Mucosa of descending colon (tissue), 3 donors: ENCODE results near the gene DNAH12. TPM values are rescaled to one million over a fixed set of nuclear protein-coding genes. Genes with fewer than 3 reads are reported as not detected.
A peak's percentile ranks its signal among the peaks of the same experiment; 100 is the strongest.

Experiments used
- ATAC-seq: fragments of 200-7000 bp; cut with Tn5 transposase; one replicate; pipeline ENCODE4 v1.9.1; 2020; ENCODE audit warnings: mild to moderate bottlenecking, moderate library complexity
- DNase-seq, 3 donors: peaks; one replicate each; pipeline ENCODE4 v3.0.0-alpha.2; 2020
- H3K36me3 ChIP-seq: fragments of 200-600 bp; one replicate; pipeline ENCODE4 v1.8.0; 2021; ENCODE audit warnings: low read depth, mild to moderate bottlenecking
- H3K4me1 ChIP-seq: fragments of 200-600 bp; one replicate; pipeline ENCODE4 v1.8.0; 2021; ENCODE audit warnings: low read depth, mild to moderate bottlenecking
- H3K4me3 ChIP-seq: fragments of 200-600 bp; one replicate; pipeline ENCODE4 v1.8.0; 2021; ENCODE audit warnings: mild to moderate bottlenecking
- H3K9me3 ChIP-seq: fragments of 200-600 bp; one replicate; pipeline ENCODE4 v1.8.0; 2021; ENCODE audit warnings: mild to moderate bottlenecking
- CTCF ChIP-seq: fragments of 200-600 bp; IDR thresholded peaks from one replicate; pipeline ENCODE4 v1.8.0; 2022; ENCODE audit warnings: antibody characterized with exemption, mild to moderate bottlenecking
- intact Hi-C, 2 donors: fragments of 100-400 bp; cut with DNase I in 1 of 2; cut with micrococcal nuclease in 1 of 2; formaldehyde crosslinking; loops; one replicate each; pipeline versions ENCODE4 v1.11.0 to v1.11.1; 2022; cut with DNase I, micrococcal nuclease
- total RNA-seq, 3 donors: library from RNA; stranded (reverse); fragmentation: NEBNext Ultra II Directional in 2 of 3; extraction: Animal tissue kit (Norgen Biotek cat#: 25700) in 2 of 3; gene quantifications; one replicate each; pipeline versions ENCODE4 v1.2.1 to v1.2.4, GENCODE V29; 2021 to 2023
- donor health status: DM: no; HTN: no; CAD: no; lungs with moderate emphysema.
- donor health status: DM: no; HTN: no; CAD: no.
- donor health status: DM: no; HTN: yes; CAD: no.

Gene DNAH12
- total RNA-seq, 3 donors from 2014 or later: 0.07 to 0.26 (median 0.16) TPM

GRCh38 chr3:57397175-57398026 lies 146.7 kb downstream of the DNAH12 start:
- peak; percentile 81 for TF ChIP-seq CTCF
- DNase-seq (peak in 2 of 3 donors; percentile 61 to 64), ATAC-seq (peak; percentile 97)
- H3K36me3 ChIP-seq: no peaks in the 10 kb centered on the region
- H3K4me3 ChIP-seq: no peak overlapping the region
- no peaks in the 10 kb centered on the region for H3K9me3 ChIP-seq
- H3K4me1 ChIP-seq: no peaks in the 10 kb centered on the region
- intact Hi-C loops: no loop called here

GRCh38 chr3:57393977-57394376 lies 150.2 kb downstream of the DNAH12 start:
- ATAC-seq (no peak), DNase-seq (no peak)
- H3K4me3 ChIP-seq: no peak overlapping the region
- no peaks in the 10 kb centered on the region for H3K36me3 ChIP-seq
- no peaks in the 10 kb centered on the region for H3K4me1 ChIP-seq
- intact Hi-C loops: no loop called here
- no peaks in the 10 kb centered on the region for H3K9me3 ChIP-seq
- no peak for TF ChIP-seq CTCF

GRCh38 chr3:57391767-57392166 lies 152.4 kb downstream of the DNAH12 start:
- no peak for DNase-seq
- ATAC-seq: no peak
- Histone ChIP-seq H3K4me3 (no peak overlapping the region), H3K9me3 (no peaks in the 10 kb centered on the region), H3K4me1 (no peaks in the 10 kb centered on the region), H3K36me3 (no peaks in the 10 kb centered on the region)
- intact Hi-C loops: no loop called here
- TF ChIP-seq CTCF: no peak

GRCh38 chr3:57389271-57389670 lies 154.9 kb downstream of the DNAH12 start:
- no peak for TF ChIP-seq CTCF
- H3K4me1 ChIP-seq: no peaks in the 10 kb centered on the region
- intact Hi-C loops: no loop called here
- no peak overlapping the region for H3K4me3 ChIP-seq
- ATAC-seq: no peak
- no peaks in the 10 kb centered on the region for H3K9me3 ChIP-seq
- no peaks in the 10 kb centered on the region for H3K36me3 ChIP-seq
- no peak for DNase-seq

GRCh38 chr3:57386307-57386706 lies 157.8 kb downstream of the DNAH12 start:
- Histone ChIP-seq H3K36me3 (no peaks in the 10 kb centered on the region), H3K4me3 (no peak overlapping the region), H3K9me3 (no peaks in the 10 kb centered on the region), H3K4me1 (no peaks in the 10 kb centered on the region)
- TF ChIP-seq CTCF: no peak
- no peak for DNase-seq
- intact Hi-C loops: no loop called here
- no peak for ATAC-seq
